NCI-H2171 treated with DMSO at 0.1 percent for 48 hours (cell line): ENCODE results near the gene CORIN.

Experiments used
- DNase-seq: peaks from one replicate; lab custom pipeline; 2025; lab: John Stamatoyannopoulos, UW

Gene CORIN

DNA sequence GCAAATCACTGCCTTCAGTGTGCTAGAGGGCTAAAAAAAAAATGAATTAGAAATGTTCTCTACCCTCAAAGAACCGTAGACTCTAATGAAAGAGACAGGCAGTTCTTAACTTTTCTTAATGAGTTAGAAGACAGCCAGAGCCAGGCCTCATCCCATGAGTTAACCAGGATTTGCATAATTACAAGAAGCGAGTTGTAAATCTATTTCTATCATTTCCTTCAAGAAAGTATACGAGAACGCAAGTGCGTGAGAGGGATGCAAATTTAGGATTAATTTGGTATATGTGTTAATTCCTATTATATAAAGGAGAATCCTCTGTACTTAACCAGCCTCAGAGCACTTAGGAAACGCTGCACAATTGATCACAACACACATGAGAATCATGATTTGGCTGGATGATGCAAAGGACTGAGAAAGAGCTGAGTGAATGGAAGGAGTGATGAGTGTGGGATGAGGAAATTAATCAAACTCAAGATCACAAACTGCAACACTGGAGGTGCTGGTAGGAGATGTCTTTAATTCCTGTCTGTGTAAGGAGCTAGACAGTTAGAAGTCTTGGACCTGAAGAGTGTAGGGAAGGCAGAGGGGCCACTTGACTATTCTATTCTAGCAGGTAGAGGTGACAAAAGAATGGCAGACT is 195.6 kb downstream of the CORIN start:
- DNase-seq, result no peak

DNA sequence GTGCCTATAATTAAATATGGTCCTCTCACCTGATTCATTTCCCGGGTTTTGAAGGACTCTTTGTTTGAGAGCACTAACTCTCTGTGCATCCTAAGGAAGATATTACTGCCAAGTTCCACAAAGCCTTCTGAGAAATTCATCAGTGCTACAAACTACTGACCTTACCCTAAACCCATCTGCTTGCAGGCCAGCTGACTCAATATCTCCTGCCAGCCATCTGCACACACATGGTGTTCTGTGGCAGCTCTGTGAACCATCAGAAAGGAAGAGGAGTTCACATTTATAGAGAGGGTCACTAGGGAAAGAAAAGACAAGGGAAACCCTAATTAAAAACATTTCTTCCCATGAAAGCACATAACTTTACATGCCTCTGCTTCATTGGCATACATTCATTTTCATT is 196.1 kb downstream of the CORIN start:
- DNase-seq, result no peak

DNA sequence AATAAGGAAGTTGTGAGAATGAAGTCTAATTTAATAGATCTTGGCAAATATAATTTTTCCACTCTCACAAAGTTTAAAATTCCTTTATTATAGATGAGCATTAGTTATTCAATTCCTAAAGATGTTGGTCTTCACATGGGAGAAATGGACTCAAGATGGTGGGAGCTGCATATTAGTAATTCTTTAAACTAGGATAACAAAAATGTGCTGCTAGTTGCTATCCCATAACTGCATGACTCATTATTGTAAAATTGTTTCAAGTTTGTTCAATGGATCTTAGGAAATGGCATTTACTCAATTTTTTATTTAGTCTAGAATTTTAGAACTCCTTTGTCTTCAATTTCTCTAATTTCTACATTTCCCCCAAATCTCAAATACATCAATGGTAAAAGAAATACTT is 197.0 kb downstream of the CORIN start:
- no peak for DNase-seq

DNA sequence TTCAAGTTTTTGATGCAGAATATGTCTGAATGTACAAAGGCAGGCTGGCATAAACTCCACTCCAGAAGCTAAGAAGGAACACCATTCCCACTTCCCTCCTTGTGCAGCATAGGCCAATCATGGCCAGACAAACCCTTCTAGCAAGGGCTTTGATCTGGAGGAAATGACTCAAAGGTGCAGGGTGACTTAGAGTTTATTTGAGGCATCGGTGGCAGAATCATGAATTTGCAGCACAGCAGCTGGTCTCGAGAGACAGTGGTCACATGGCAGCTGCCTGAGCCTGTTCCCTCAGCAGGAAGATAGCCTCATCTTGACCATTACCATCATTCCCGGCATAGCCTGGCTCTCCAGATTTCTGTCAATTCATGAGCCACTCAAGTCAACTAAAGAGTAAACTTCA is 198.3 kb downstream of the CORIN start:
- DNase-seq, result no peak

DNA sequence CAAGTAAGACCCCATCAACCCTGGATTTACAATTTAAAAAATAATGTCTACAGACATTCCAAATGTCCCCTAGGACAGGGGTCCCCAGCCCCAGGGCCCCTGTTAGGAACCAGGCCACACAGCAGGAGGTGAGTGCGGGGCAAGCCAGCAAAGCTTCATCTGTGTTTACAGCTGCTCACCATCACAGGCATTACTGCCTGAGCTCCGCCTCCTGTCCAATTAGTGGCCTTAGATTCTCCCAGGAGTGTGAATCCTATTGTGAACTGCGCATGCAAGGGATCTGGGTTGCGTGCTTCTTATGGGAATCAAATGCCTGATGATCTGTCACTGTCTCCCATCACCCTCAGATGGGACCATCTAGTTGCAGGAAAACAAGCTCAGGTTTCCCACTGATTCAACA is 206.7 kb downstream of the CORIN start:
- no peak for DNase-seq

DNA sequence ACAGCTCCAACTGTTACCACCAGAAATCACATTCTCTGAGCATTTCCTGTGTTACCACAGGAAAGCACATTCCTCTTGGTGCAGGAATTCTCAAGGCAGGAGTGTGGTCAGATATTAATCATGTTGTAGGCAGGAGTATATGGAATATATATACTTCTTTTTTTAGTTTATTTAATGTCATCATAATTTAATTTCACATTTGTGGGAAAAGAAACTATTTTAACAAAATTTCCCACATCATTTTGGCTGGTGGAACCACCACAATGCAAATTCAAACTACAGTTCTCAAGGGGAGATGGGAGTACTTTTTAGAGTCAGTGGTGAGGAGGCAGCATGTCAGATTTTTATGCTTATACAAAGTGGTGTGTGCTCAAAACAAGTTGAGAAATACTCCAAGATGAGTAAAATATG is 213.8 kb downstream of the CORIN start:
- DNase-seq, result no peak

DNA sequence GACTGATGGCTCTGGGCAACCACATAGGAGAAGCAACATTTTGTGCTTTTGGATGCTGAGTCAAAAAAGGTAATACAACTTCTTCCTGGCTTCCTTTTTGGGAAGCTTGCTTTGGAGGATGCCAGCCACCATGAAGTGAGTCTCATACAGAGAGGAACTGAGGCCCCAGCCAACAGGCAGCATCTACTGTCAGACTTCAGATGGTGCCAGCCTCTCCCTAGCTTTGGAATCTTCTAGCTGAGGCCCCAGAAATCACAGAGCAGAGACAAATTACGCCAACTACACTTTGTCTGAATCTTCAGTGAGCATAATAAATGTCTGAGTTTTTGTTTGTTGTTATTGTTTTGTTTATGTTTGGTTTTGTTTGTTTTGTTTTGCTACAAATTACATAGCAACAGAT is 216.7 kb downstream of the CORIN start:
- no peak for DNase-seq

DNA sequence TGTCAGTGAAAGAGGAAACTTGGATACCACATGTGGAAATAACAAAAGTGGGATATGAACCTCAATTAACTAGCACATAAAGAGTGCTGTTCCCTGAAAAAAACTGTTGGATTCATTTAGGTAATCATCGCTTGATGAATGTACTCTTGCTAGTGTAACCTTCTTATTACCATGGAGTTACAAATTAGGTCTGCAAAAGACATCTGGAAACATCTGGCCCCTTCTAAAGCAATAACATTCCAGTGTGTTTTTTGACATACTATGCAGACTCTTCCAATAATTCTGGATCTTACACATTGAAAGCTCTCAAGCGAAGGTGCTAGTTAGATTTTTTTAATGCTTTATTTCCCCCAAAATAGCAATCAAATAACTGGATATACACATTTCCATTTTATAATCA is 218.2 kb downstream of the CORIN start:
- no peak for DNase-seq

DNA sequence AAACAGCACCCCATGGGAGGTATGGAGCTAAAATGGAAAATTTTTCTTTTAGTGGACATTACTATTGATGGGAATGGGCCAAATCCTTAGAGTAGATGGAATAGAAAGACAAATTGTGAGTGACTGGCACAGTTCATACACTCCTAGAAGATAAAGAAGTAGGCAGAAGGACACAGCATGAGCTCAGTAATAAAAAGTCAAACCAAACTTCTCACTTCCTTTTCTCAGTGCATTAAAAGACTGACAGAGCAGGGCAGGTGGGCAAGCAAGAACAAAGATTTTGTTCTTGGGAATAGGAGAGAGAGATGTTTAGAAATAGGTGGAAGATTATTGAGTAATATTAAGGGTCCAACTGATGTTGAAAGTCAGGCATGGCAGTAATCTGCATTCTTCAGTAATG is 220.3 kb downstream of the CORIN start:
- DNase-seq, result no peak

DNA sequence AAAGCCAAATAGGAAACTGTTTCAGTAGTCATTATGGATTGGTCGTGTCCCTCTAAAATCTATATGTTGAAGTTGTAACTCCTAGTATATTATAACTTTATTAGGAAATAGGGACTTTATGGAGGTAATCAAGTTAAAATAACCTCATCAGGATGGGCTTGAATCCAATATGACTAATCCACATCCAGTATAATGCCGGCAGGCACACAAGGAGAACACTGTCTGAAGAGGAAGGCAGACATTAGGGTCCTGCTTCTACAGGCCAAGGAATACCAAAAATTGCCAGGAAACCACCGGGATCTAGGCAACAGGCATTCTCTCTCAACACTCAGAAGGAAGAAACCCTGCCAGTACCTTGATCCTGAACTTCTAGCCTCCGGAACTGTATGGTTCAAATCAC is 222.5 kb downstream of the CORIN start:
- no peak for DNase-seq

DNA sequence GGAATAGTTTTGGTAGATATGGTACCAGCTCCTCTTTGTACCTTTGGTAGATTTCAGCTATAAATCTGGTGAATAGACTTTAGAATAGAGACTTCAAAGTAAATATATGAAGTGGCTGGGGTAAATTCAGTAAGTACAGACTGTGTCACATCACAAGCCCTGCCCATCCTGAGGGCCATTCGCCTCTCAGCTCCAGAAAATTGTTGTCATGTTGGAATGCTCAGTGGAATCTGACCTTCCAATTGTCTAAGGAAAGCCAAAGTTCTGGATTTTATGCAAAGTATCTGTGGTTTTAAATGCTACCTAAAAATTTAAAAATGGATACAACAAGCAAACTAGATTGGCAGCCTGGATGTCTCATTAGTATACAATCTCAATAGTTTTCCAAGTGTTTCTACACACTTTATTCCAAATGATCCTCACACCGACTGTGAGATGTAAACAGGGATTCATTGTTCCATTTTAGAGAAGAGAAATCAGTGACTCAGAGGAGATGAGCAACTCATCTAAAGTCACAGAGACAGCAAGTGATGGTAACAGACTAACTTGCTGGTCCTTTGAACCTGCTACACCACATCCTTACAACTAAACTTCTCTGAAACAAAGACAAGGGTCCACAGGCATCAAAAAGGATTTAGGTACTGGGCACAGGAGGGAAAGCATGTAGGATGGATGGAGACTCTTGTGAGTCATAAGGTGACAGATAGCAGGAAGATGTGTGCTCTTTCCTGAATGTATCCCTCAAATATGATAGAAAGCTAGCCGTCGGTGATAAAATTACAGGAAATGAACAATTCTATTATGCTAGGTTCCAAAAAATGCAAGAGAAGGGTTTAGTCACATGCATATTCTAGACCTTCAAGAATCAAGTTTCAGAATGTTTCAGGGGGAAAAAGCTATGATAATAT is 225.5 kb downstream of the CORIN start:
- DNase-seq, result no peak

DNA sequence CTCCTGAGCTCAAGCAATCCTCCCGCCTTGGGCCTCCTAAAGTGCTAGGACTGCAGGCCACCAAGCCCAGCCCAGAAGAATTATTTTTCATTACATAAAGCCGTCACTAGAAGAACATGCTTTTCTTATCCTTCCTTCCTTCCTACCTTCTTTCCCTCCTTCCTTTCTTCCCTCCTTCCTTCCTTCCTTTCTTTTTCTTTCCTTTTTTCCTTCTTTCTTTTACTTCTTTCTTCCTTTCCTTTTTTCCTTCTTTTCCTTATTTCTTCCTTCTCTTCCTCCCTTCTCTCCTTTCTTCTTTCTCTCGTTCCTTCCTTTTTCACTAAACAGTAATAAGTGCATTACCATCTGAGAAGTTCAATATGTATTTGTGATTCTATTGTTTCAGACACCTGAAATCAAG is 231.4 kb downstream of the CORIN start:
- no peak for DNase-seq

DNA sequence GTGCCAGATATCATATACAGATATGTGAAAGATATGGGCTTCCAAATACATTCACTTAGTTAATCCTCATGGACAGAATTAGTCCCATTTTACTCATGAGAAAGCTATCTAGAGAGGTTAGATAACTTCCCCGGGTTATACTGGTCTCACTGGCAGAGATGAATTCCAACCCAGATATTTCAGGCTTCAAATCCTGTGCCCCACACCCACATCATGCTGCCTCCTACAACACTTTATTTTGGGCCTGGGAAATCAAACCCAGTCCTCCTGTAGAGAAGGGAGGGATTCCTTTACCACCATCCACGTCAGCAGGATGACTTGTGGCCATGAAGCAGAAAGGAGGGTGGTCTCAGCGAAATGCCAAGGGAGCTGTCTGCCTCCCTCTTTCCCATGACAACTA is 239.0 kb downstream of the CORIN start:
- no peak for DNase-seq

DNA sequence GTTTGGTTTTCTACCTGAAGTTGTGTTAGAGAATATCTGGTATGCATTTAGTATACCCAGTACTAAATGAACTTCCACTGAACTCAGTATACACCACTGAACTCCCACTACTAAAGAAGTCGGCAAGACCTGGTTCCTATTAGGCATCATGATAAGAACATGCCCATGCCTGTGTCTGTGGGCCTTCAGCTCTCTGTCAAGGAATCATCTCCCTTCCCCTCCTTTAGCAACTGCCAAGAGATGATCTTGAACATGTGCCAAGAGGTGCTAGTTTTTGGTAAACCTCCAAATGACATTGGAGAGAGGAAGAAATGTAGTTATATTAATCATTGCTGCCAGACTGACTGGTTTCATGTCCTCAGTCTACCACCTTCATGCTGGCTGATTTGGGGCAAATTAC is 239.5 kb downstream of the CORIN start:
- no peak for DNase-seq

DNA sequence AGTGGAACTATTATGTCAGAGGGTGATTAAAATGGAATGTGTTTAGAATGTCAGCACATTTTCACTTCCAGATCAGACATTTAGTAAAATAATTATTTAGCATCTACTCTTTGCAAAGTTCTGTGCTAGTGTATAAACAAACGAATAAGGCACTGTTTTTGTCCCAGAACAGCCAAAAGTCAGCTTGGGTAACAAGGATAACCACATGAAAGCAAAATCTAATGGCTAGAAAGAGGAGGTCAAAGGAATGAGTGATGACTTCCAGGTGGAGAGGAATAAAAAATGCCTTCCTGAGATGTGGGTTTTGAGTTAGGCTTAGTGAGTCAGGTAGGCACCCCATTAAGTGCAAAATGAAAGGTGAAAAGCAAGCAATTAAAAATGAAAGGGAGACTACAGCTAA is 240.2 kb downstream of the CORIN start:
- no peak for DNase-seq

DNA sequence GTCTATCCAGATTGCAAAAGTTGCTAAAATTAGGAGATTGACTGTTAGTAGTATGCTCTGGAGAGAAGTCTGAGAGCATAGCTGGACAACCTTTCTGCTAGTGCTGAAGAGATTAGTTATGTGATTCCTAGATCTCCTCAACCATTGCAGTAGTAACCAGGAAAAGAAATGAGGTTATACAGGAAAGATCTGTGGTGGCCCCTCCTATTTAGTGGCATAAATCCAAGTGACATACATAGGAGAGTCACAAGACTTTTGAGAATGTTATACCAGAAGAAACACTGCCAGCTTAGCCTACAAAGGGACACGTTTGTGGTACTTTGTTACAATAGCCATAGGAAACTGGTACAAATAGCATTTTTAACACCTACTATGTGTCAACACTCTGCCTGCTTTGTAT is 247.5 kb downstream of the CORIN start:
- no peak for DNase-seq

DNA sequence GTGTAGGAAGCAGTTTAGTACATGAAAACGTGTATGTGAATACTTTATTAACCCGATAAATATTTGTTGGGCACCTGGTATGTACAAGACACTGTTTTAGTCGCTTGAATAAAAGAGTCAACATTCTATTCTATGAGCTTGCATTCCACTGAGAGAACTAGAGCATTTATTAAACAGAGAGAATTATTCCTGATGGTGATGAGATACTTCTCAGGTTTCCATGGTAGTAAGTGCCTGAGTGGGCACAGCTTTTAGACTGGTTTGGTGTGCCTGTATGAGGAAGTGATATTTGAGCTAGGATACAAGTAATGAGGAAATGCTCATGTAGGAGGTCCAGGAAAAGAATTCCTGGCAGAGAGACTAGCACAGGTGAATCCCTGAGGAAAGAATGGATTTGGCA is 258.6 kb downstream of the CORIN start:
- no peak for DNase-seq

DNA sequence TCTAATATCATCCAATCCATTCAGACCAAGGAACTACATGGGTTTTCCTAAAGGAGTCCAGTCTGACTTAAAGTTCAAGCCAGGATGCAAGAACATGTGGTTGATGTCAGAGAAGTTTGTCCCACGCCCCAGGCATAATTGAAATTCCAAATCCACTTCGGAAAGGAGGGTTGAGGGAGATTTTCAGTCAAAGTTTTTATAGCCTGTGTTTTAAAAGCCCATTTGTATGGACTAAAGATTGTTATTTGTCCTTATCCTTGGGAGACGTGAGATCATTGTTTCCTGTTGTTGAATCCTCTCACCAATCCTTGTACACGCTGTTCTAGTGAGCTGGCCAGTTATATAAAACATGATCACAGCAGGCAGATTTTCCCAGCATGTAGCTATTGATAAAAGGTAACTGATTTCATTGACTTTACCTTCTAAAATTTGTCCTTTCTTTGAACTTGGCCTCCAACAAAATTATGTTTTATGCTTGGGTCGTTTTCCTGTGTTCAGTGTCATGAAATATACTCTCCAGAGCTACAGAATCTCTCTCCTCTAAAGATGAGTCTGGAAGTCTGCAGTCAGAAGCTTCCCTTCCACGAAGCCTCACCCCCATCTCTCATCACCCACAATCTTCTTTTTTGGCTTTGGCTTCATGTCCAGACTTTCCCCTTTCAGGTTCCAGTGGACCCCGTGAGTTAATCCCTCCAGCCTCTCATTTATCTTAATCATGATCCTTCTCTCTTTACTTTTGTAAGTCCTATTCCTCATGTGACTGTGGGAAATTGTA is 259.9 kb downstream of the CORIN start:
- no peak for DNase-seq

DNA sequence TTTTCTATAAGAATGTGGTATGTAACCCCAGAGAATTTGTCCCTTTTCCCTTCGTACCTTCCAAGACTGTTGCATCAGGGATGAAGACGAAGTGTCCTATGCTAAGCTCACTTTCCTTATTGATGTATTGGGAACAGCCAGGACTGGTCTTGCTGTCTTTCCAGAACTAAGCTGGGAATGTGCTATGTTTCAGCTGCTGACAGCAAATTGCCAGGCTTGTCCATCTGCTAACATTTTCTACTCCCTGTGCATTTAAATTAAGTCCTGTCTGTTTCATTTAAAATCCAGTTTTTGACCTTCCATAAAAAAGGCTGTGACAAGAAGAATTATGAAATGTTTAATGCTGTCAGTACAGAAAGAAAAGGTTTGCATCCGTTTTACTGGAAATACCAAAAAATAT is 264.9 kb downstream of the CORIN start:
- DNase-seq, result no peak

DNA sequence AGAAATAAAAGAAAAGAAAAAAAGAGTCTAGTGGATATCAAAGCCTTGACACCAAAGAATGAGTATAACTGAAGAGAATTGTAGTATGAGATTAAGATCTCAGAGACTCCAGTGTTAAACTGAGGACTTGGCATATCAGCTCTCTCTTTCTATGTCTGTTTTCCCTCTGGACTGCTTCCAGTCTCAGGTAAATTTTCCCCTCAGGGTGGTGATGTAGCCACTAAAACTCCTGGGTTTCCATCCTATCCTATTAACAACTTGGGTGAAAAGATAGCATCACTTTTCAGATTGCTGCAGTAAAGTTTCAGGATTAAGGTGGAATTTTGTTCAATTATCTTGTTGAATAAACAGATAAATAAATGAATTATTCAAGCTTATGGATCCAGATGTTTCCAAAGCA is 267.1 kb downstream of the CORIN start:
- DNase-seq, result no peak

DNA sequence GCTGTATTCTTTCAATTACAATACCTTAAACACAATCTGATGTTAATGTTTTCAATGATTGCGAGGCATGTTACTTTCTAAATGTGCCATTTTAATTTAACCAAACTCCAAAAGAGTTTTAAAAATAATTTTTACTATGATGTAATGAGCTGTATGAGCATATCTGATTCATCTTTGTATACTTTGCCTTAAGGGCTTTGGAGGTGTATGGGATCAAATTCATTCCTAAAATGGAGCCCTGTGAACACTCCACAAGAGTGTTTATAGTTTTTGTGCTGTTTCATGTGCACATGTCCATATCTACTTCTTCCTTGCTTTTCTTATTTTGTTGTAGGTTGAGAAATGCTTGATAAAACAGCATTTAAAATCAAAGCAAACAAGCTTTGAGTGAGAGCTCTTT is 270.4 kb downstream of the CORIN start:
- DNase-seq, result no peak

DNA sequence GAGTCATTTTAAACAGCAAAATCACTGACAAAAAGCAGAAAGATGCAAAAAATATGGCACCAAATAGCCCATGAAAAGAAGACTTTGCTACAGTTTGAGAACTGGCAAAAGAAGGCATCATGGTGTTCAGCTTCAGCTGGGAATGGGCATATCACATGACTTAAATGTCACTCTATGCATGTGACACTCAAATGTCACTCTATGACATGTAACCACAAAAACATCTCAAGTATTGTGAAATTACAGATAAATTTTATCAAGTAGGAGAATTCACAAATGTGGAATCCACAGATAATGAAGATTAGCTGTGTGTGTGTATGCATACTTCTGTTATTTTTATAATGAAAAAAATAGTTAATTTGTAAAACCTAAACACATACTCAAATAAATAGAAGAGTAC is 270.9 kb downstream of the CORIN start:
- DNase-seq, result no peak

DNA sequence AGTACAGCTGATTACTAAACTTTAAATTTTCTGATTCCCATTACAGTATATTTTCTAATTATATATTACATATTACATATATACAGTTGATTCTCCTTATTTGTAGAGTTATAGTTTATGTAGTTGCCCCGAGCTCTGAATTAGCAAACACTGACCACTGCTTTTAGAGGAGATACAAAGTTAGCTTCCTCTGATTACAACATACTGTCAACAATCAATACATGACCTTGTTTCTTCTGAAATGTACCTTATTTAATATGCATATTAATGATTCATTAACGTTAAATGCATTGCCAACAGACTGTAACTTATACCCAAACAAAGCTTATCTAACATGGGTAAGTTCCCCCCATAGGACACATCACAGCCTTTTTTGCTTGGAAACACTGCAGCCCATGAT is 271.3 kb downstream of the CORIN start:
- no peak for DNase-seq
